Small intestine (tissue), 7 donors: ENCODE measurements around the gene TBX5. TPM values are rescaled to one million over a fixed set of nuclear protein-coding genes. Genes with fewer than 3 reads are reported as not detected.

Experiments
- DNase-seq, 2 donors: peaks; one replicate each; pipeline versions ENCODE4 v3.0.0 to v3.0.0-alpha.2; 2013
- FAIRE-seq: peaks from 2 replicates; lab custom pipeline; 2012; peaks lifted over from hg19 to GRCh38; lab: Jason Lieb, UNC
- H3K27ac ChIP-seq, 3 donors: one replicate each; pipeline ENCODE4 v1.5.1; 2013; ENCODE audit warnings: low read length in 2 of 3, mild to moderate bottlenecking in 2 of 3, control low read depth in 1 of 3, inconsistent platforms in 1 of 3, low read depth in 1 of 3, moderate library complexity in 1 of 3
- H3K27me3 ChIP-seq, 3 donors: one replicate each; pipeline ENCODE4 v1.6.1; 2013; ENCODE audit warnings: low read length in 3 of 3, inconsistent platforms in 1 of 3; ENCODE audit not compliant: control insufficient read depth in 3 of 3, insufficient read depth in 3 of 3
- H3K36me3 ChIP-seq, 3 donors: one replicate each; pipeline ENCODE4 v1.6.1; 2013; ENCODE audit warnings: low read length in 3 of 3, inconsistent platforms in 1 of 3, low read depth in 1 of 3, mild to moderate bottlenecking in 1 of 3, moderate library complexity in 1 of 3; ENCODE audit not compliant: control insufficient read depth in 3 of 3, insufficient read depth in 2 of 3
- H3K4me1 ChIP-seq, 3 donors: one replicate each; pipeline ENCODE4 v1.6.1; 2013; ENCODE audit warnings: low read length in 2 of 3, inconsistent platforms in 1 of 3, low read depth in 1 of 3, mild to moderate bottlenecking in 1 of 3, moderate library complexity in 1 of 3; ENCODE audit not compliant: control insufficient read depth in 3 of 3, insufficient read depth in 2 of 3
- H3K4me3 ChIP-seq, 3 donors: one replicate each; pipeline ENCODE4 v1.5.1; 2013; ENCODE audit warnings: low read length in 3 of 3, control low read depth in 1 of 3, inconsistent platforms in 1 of 3, low read depth in 1 of 3, mild to moderate bottlenecking in 1 of 3, moderate library complexity in 1 of 3
- H3K9me3 ChIP-seq, 2 donors: one replicate each; pipeline ENCODE4 v1.6.1; 2013; ENCODE audit warnings: low read depth in 1 of 2, low read length in 1 of 2; ENCODE audit not compliant: control insufficient read depth in 2 of 2, insufficient read depth in 1 of 2
- WGBS, 3 donors: extraction: QIAGEN DNeasy Blood & Tissue Kit; methylation state at CpG; one replicate each; pipeline ENCODE4 v1.1.7; 2013; 5-methylcytosine and 5-hydroxymethylcytosine counted together
- polyA plus RNA-seq, 4 donors: library from polyadenylated mRNA; stranded (reverse) in 3 of 4; unstranded in 1 of 4; fragments of 200-250 nt in 3 of 4; fragments of 120-200 nt in 1 of 4; gene quantifications; one replicate each; pipeline versions ENCODE4 v1.2.1 to v1.2.3, GENCODE V29; 2013
- donor health status: healthy with polysubstance abuse.
- donor health status: control.
- donor health status: control.
- donor health status: Bipolar disorder and iron deficiency.
- donor health status: healthy.

Gene TBX5
- polyA plus RNA-seq, 4 donors = not detected

- Histone ChIP-seq H3K36me3 (no peaks in the 10 kb centered on the region), H3K4me3 (no peak overlapping the region)
- WGBS, 3 donors = 9 to 19% (median 13%) methylated on average over 31 of the region's 31 CpGs
Observed at GRCh38 chr12:114400361-114400811, 5.6 kb downstream of the TBX5 start.

GRCh38 chr12:114399664-114400211 is 6.2 kb downstream of the TBX5 start:
- Histone ChIP-seq H3K4me1 (no peaks in the 10 kb centered on the region), H3K36me3 (no peaks in the 10 kb centered on the region), H3K9me3 (no peaks in the 10 kb centered on the region), H3K27me3 (peaks cover 23 to 94% (median 66%) of the 10 kb centered on the region in 3 donors), H3K27ac (no peak overlapping the region), H3K4me3 (no peak overlapping the region)
- FAIRE-seq = no peak
- peak in 1 of 2 donors; percentile 29 for DNase-seq
- 7 to 11% (median 8%) methylated on average over 29 to 30 of the region's 30 CpGs for WGBS, 3 donors

More at GRCh38 chr12:114400361-114400811, 5.6 kb downstream of the TBX5 start:
- no peak for DNase-seq
- FAIRE-seq = no peak
- Histone ChIP-seq H3K9me3 (no peaks in the 10 kb centered on the region), H3K27me3 (peaks cover 23 to 94% (median 68%) of the 10 kb centered on the region in 3 donors), H3K4me1 (no peaks in the 10 kb centered on the region), H3K27ac (no peak overlapping the region)

GRCh38 chr12:114397978-114398881 is 7.7 kb downstream of the TBX5 start:
- FAIRE-seq = no peak

GRCh38 chr12:114396869-114397719 is 8.8 kb downstream of the TBX5 start:
- Histone ChIP-seq H3K27ac (no peak overlapping the region), H3K36me3 (no peaks in the 10 kb centered on the region), H3K9me3 (no peaks in the 10 kb centered on the region), H3K4me3 (no peak overlapping the region), H3K27me3 (peaks cover 16 to 92% (median 66%) of the 10 kb centered on the region in 3 donors), H3K4me1 (no peaks in the 10 kb centered on the region)
- FAIRE-seq (no peak), DNase-seq (no peak)
- WGBS, 3 donors = 5 to 8% (median 6%) methylated on average over 19 of the region's 19 CpGs

More at GRCh38 chr12:114397978-114398881, 7.7 kb downstream of the TBX5 start:
- peaks cover 20 to 93% (median 66%) of the 10 kb centered on the region in 3 donors for H3K27me3 ChIP-seq
- H3K9me3 ChIP-seq = no peaks in the 10 kb centered on the region
- DNase-seq = no peak
- H3K4me3 ChIP-seq = no peak overlapping the region
- H3K27ac ChIP-seq = no peak overlapping the region
- H3K36me3 ChIP-seq = no peaks in the 10 kb centered on the region
- 13 to 19% (median 13%) methylated on average over 23 of the region's 23 CpGs for WGBS, 3 donors
- no peaks in the 10 kb centered on the region for H3K4me1 ChIP-seq

- Histone ChIP-seq H3K27ac (no peak overlapping the region), H3K36me3 (no peaks in the 10 kb centered on the region), H3K4me3 (no peak overlapping the region), H3K4me1 (no peaks in the 10 kb centered on the region), H3K9me3 (no peaks in the 10 kb centered on the region), H3K27me3 (peaks cover 16 to 92% (median 63%) of the 10 kb centered on the region in 3 donors)
- 5 to 24% (median 11%) methylated on average over 50 of the region's 50 CpGs for WGBS, 3 donors
- FAIRE-seq (no peak), DNase-seq (no peak)
Observed at GRCh38 chr12:114396153-114396868, 9.6 kb downstream of the TBX5 start.

- DNase-seq (no peak), FAIRE-seq (no peak)
- Histone ChIP-seq H3K4me1 (no peaks in the 10 kb centered on the region), H3K36me3 (no peaks in the 10 kb centered on the region), H3K9me3 (no peaks in the 10 kb centered on the region), H3K27me3 (peaks cover 16 to 88% (median 61%) of the 10 kb centered on the region in 3 donors), H3K4me3 (no peak overlapping the region), H3K27ac (no peak overlapping the region)
- 4 to 13% (median 12%) methylated on average over 17 of the region's 17 CpGs for WGBS, 3 donors
Observed at GRCh38 chr12:114395755-114396152, 10.2 kb downstream of the TBX5 start.

GRCh38 chr12:114395233-114395632 is 10.7 kb downstream of the TBX5 start:
- DNase-seq = no peak
- H3K27me3 ChIP-seq = peaks cover 16 to 85% (median 58%) of the 10 kb centered on the region in 3 donors
- FAIRE-seq = no peak

More at GRCh38 chr12:114395233-114395632, 10.7 kb downstream of the TBX5 start:
- H3K27ac ChIP-seq = no peak overlapping the region
- no peak overlapping the region for H3K4me3 ChIP-seq
- H3K4me1 ChIP-seq = no peaks in the 10 kb centered on the region
- 6 to 10% (median 7%) methylated on average over 6 of the region's 6 CpGs for WGBS, 3 donors
- no peaks in the 10 kb centered on the region for H3K9me3 ChIP-seq
- H3K36me3 ChIP-seq = no peaks in the 10 kb centered on the region
